Anterior cingulate cortex (tissue), 58 donors: ENCODE data around the gene RPL13.
"Not testable (repeated sequence)": the region's sequence is repeated elsewhere in the genome, so short reads cannot be mapped to it uniquely, and the experiment has no call there.

ENCODE experiments used
- DNase-seq, 58 donors: peaks; one replicate each; lab custom pipeline; 2025; lab: John Stamatoyannopoulos, UW

Gene RPL13

GRCh38 chr16:89561884-89562599 is 1.6 kb downstream of the RPL13 start:
- no peak for DNase-seq

- peak in 21 of 58 donors; percentile 7 to 80 (median 28) for DNase-seq
Measured at GRCh38 chr16:89562939-89563338, 2.5 kb downstream of the RPL13 start.

GRCh38 chr16:89563639-89564392 is 3.3 kb downstream of the RPL13 start:
- no peak for DNase-seq

- DNase-seq = no peak
Measured at GRCh38 chr16:89564476-89565255, 4.2 kb downstream of the RPL13 start.

GRCh38 chr16:89565256-89565505 is 4.7 kb downstream of the RPL13 start:
- DNase-seq = no peak

- peak in 25 of 58 donors; percentile 7 to 54 (median 29) for DNase-seq
Measured at GRCh38 chr16:89565506-89566372, 5.3 kb downstream of the RPL13 start.

- DNase-seq = no peak
Measured at GRCh38 chr16:89567656-89568594, 7.4 kb downstream of the RPL13 start.

- DNase-seq = no peak
Measured at GRCh38 chr16:89569506-89570341, 9.2 kb downstream of the RPL13 start.

- DNase-seq = no peak
Measured at GRCh38 chr16:89570342-89570923, 10.0 kb downstream of the RPL13 start.

GRCh38 chr16:89570983-89571598 is 10.6 kb downstream of the RPL13 start:
- not testable (repeated sequence) for DNase-seq

GRCh38 chr16:89571636-89572035 is 11.2 kb downstream of the RPL13 start:
- no peak for DNase-seq

GRCh38 chr16:89572073-89572484 is 11.6 kb downstream of the RPL13 start:
- no peak for DNase-seq

- DNase-seq = no peak
Measured at GRCh38 chr16:89572485-89573205, 12.2 kb downstream of the RPL13 start.

- DNase-seq = no peak
Measured at GRCh38 chr16:89573826-89574680, 13.6 kb downstream of the RPL13 start.

- DNase-seq = peak in 1 of 58 donors; percentile 17
Measured at GRCh38 chr16:89574681-89575246, 14.3 kb downstream of the RPL13 start.
